ENCODE results near the gene VAV2.
A peak's percentile ranks its signal among the peaks of the same experiment; 100 is the strongest.
"Not testable (repeated sequence)": the region's sequence is repeated elsewhere in the genome, so short reads cannot be mapped to it uniquely, and the experiment has no call there.

Gene VAV2

DNA sequence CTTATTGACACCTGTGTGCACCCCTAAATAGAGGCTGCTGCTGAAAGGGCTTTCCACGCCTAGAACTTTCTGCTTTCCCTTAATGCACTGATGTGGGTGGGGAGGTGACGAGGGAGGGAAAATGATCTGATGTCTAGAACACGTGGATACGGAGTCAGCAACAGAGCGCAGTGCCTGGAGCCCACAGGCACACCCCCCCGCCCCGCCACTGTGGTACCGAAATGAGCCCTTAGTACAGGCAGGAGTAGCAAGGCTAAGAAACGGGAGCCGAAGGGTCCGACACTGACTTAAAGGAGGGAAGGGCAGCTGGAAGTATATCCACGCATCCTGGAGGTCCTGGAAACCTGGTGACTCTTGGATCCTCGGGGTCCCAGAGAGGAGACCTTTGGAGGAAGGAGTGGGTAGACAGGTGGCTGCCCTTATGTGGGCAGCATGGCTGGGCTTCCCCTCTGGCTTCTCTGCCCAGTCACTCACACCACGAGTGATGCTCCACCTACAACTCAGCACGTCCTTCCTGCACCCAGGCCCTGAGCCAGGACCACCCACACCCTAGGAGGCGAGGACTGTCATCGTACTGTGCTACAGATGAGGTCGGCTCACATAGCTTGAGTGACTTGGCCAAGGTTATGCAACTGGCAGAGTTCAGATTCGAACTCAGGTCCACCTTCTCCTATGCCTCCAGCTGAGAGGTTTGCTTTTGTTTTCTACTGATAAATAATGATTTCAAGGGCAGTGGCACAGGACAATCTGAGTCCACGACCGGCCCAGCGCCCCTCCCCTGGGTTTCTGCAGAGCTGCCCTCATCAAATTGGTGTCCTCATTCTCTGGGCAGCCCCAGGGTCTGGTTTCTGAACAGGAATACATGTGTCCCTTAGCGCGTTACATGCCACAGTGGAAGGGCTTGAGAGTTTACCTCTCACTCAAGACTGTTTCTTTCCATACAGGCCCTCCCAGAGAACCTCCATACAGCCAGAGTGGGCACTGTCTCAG, 4.7 kb upstream of the VAV2 start:
- DNase-seq (ENCODE audit: low read depth in 2 of 2), result no peak

DNA sequence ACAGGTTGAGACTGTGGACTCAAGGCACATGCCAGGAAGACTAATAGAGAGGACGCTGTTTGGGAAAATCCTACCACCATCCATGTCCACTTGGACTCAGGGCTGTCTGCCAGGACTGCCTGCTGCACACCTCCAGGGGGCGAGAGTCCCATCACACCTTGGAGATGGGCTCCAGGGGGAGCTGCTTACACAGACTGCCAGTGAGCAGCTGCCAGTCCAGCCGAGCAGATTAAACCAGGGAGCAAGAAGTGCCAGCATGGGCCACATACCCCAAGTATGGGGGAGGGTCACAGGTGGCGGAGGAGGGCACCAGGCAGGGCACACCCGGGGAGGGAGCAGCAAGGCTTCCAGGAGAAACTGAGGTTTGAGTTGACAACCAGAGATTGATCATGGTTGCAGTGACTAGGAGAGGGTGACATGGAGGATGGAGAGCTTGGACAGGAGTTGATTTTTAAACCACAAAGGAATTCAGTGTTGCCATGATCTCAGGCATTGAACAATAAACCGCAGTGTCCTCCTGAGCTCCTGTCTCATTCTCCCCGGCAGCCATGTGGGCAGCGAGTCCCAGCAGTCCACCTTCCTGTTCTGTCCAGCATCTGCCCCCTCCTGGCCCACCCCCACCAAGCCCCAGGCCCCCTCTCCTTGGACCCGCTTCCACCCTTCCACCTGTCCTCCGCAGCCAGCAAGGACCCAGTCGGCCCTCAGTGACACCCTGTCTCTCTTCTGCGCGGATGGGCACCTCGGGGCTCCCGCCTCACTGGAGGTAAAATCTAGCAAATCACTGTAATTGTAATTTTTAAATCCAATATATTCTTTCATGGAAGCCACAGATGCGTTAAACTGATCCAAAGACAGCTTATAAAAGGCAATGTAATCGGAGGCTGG, 3.1 kb upstream of the VAV2 start:
- no peak for DNase-seq (ENCODE audit: low read depth in 2 of 2)

DNA sequence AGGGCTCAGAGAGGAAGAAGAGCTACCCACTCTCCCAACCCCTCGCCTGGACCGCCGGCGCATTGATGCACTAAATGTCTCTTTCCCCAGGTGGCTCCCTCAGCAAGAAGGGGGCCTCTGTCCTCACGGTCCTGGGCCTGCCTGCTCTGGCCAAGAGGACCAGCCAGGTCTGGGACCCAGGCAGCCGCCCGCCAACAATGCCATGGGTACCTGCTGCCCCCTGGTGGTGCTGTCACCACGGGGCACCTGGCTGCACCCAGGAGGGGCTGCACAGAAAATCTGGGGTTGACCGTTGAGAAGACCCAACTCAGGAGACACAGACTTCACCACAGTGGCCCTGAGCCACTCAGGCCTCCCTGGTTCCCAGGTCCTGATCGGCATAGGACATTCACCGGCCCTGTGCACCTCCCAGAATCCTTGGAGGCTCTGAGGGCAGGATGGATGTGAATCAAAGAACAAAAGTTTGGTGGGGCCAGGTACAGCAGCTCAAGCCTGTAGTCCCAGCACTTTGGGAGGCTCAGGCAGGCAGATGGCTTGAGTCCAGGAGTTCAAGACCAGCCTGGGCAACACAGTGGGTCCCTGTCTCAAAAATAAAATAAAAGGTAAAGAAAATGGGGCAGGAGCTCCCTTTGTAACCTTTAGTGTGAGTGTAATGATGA, 2.4 kb upstream of the VAV2 start:
- DNase-seq (ENCODE audit: low read depth in 2 of 2), result peak; percentile 41 to 76

DNA sequence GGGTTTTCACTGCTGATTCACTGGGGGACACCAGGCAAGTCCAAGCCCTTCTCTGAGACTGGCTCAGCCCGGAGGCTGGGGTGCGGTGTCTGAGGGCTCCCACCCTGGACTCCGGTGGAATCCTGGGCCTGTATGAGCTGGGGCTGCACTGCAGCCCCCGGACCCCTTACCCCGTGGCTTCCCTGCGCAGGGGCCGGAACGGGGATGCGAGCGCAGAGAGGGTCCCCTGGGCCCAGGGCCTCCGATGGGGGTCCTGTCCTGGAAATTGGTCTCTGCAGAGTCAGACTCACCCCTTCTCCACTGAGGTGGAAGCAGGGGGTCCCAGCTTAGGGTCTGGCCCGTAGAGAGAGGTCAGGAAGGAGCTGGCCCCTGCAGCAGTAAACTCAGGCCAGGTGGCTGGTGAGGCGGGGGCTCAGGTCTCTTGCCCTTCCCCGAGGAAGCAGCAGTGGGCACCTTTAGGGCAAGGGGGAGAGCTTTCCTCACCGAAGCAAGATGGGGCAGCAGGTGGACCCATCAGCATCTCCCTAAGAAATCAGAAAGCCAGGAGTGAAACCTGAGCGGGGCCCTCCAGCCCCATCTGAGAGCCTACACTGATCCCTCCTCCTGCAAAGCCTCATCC, 1.6 kb upstream of the VAV2 start:
- DNase-seq (ENCODE audit: low read depth in 2 of 2), result no peak

DNA sequence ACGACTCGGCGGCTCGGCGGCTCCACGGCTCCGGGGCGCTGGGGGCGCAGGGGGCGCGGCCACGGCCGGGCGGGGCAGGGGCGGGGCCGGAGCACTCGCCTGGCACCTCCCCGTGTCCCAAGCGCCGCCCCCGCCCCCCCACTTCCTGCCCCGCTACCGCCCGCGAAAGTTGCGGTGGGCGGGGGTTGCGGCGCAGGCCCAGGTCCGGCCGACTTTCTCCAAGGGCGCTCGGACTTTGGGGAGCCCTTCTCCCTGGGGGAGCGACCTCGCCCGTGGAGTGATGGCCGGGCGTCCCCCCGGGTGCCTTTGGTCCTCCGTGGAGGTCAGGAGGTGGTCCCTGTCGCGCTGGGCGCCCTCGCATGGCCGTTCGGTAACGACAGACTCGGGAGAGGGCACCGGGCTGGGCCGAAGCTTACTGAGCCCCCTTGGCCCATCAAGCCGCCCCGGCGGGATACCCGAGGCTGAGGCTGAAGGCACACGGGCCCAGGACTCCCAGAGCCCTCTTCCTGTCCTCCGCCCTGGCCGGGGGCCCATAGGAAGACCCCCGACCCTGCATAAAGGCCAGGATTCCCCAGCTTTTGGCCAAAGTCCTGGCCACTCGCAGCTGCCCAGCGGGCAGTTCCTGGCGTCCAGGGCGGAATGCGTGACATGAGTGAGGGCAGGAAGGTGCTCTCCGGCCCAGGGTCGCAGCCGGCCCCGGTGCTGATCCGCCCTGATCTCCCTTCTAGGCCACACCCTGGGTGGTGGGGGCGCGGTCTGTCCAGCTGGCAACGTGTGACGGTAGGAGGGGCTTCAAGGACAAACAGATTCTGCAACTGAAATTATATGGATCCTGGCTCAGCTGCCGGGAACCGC, 883 bp upstream of the VAV2 start:
- peak; percentile 29 to 65 for DNase-seq (ENCODE audit: low read depth in 2 of 2)

DNA sequence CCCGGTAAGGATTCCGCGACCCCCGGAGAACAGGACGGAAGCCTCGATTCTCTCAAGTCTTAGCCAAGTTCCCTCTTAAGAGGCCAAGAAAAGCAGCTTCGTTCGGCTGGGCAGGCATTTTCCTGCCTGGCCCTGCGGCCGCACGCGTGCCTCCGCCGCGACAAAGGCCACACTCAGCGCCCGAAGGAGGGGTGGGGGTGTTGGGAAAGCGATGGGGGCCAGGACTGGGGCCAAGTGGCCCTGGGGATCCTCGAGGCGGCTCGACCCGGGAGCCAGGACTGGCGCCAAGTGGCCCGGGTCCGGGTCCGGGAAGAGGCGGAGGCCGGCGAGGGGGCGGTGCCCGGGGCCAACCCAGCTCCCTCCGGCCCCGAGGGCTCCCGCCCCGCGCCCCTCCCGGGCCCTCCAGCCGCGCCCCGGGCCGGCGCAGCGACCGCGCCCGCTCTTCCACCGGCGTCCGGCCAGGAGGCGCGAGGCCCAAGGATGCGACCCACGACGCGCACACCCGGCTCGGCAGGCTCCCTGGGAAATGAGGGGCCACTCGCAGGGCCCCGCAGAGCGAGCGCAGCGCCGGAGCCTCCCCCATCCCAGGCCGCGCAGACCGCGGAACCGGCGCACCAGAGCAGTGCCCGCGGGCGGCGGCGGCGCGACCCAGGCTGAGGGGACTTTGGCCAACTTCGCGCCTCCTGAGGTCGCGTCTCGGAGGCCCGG, 756 bp downstream of the VAV2 start:
- DNase-seq (ENCODE audit: low read depth in 2 of 2), result no peak

DNA sequence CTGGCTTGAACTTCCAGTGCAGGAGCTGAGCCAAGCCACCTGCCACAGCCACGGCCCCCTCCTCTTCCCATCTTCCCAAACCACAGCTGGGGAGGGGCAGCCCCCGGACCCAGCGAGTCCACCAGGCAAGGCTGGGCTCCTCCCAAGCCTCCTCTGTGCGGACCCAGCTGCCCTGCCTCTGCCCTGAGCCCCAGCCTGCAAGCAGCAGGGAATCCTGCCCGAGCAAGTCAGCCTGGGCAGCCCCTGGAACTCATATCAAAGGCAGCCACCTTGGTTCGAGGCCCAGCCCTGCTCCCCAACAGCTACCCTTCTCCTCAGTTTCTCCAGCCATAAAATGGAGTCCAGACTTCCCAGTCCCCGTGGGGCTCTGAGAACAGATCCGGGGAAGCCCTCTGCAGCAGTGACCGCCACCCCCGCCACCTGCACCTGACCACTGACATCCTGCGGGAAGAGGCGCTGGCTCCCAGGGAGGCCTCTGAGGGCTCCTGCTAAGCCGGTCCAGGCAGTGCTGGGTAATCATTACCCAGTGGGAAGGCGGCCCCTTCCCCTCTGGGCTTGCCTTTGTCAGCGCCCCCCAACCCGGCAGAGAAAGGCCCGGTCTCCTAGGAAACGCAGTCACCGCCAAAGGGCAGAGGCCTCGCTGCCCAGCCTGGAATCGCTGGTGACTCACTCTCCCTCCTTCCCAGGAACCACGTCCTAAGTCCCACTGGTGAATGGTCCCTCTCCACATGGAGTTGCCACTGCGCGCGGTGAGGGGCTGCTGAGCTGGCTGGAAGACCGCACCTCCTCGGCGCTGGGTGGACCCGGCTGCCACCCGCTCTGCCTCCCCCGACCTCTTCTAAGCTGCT, 1.5 kb downstream of the VAV2 start:
- DNase-seq (ENCODE audit: low read depth in 2 of 2), result no peak

DNA sequence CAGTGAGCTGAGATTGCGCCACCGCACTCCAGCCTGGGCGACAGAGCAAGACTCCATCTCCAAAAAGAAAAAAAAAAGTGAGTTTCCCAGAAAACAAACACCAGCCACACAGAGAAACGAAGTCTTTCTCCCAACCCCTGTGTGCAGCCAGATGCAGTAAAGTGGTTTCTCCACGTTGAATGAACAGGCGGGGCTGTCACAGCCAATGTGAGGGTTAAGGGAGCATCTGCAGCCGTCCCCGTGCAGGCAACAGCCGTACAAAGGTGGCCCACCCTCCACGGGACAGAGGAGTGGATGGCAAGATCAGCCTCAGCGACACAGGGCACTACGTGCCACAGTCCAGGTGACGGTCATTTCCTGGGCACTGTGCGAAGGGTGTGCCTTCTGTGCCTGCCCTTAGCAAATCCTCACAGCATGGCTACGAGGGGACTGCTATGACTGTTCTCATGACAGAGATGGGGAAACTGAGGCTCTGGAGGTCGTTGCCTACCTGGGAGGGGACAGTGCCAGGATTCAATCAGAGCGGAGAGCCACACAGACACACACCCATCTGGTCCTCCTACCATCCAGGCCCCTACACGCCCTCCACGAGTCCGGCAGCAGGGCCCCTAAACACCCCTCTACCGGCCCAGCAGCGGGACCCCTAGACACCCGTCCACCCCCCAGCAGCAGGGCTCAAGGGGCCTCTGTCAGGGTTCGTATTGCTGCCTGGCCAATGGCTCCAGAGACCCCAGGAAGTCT, 2.3 kb downstream of the VAV2 start:
- DNase-seq (ENCODE audit: low read depth in 2 of 2), result no peak

DNA sequence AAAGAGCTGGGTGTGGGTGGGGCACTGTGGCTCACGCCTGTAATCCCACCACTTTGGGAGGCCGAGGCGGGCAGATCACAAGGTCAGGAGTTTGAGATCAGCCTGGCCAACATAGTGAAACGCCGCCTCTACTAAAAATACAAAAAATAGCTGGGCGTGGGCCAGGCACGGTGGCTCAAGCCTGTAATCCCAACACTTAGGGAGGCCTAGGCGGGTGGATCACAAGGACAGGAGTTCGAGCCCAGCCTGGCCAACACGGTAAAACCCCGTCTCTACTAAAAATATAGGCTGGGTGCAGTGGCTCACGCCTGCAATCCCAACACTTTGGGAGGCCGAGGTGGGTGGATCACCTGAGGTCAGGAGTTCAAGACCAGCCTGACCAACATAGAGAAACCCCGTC, 3.4 kb downstream of the VAV2 start:
- DNase-seq (ENCODE audit: low read depth in 2 of 2), result not testable (repeated sequence)

DNA sequence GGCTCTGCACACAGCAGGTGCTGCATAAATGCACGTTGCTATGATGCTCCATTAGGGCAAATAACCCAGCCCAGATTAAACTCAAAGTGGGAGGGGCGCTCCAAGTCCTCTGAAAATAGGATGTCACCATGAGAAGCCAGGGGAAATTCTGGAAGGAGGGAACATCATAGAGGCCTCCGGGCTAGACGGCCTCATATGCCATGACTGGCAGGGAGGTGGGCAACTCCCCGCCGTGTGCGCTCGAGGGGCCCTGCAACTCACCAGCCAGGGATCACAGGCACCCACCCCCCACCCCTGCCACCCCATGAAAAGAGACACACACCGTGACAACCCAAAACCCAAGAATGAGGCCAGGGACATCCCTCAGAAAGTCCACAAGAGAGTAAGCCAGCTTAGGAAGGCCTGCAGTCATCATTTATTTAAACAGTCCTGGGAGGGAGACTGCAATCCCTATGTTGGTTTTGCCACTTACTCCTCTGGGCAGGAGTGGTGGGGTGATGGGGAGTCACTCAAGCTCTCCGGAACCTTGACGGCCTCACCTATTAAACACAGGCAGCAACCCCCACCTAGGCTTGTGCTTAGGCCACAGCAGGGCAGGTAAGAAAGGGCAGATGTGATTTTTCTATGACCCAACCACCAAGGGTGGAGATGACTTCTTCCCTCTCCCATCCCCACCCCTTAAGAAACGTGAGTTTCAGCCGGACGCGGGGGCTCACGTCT, 4.0 kb downstream of the VAV2 start:
- no peak for DNase-seq (ENCODE audit: low read depth in 2 of 2)

DNA sequence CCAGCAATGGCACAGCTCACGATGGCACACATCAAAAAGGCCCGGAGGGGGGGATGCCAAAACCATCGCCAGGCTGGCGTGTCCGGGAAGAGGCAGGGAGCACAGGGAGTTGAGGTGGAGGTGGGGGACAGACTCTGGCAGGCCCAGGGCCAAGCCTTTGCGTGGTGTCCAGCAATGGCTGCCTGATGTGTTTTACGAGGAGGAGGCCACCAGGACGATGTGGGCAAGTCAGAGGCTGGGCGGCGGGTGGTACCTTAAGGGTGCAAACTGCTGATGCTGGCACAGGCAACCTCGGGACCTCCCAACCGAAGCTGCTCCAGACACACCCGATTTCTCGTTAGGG, 4.7 kb downstream of the VAV2 start:
- no peak for DNase-seq (ENCODE audit: low read depth in 2 of 2)

DNA sequence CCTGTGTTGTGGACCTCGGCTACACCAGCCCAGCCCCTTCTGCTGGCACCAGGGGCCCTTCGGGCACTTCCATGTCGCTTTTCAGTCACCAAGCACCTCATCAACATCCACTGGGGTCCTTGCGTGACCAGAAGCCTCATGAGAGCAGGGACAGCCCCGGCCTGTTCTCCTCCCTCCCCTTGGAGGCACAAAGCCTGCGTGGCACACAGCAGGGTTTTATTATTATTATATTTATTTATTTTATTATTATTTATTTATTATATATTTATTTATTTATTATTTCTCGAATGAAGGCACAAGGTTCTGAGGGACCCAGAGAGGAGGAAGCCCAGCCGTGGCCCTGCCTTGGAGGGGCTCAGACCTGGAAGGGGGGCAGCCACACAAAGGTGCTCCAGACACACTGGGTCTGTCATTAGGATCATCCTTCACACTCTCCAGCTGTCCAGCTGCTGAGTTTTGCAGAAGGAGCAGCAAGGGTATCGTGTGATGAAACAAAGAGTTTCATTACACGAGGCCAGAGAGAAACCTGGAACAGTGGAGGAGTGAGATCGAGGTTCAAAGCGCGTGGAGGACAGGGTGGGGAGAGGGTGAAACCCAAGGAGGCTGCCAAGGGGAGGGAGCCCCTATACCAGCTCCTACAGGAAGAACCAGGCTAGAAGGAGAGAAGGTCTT, 5.2 kb downstream of the VAV2 start:
- no peak for DNase-seq (ENCODE audit: low read depth in 2 of 2)

DNA sequence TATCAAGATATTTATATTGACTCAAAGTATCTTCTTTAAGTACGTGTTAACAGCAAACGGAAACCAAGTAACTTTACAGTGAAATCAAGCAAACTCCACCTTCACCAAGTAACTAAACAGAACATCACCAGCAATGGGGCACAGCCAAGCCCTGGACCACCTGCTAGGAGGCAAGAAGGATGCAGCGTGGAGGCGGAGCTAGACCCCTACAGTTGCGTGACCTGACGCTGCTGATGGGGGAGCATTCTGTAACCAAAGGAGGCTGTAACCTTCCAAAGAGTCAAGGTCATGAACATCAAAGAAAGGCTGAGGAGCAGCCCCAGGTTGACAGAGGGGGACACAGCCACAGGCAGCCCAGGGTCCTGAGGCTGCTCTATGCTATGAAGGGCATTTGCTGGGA, 6.1 kb downstream of the VAV2 start:
- DNase-seq (ENCODE audit: low read depth in 2 of 2), result no peak

DNA sequence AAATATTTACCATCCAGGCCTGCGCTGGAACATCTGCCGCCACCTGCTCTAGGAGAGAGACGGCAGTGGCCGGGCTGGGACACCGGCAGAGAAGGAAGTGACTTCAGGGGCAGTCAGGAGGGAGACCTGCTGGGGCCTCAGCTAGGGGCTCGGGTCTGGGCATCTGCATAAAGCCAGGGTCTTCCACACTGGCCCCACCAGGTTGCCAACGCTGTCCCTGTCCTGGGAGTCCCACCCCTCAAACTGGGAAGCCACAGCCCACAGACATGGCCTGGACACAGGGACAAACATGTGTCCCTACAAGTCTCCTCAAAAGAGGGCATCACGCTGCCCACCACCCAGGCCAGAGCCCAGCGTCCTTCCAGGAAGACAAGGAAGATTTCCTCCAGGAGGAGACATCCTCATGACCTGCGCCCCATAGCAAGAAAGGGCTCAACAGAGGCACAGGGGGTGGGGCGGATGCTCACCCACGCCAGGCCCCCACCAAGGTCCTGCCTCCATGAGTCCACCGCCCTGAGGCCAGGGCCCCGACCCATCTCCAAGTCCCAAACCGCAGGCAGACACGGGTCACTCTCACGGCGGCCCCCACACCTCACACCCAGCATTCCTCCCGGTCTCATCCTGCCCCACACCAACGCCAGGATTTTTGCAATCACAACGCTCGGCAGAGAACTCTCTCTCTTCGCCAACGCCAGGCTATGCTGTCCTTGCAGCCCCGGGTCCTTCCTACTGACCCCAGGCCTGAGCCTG, 9.0 kb downstream of the VAV2 start:
- no peak for DNase-seq (ENCODE audit: low read depth in 2 of 2)

DNA sequence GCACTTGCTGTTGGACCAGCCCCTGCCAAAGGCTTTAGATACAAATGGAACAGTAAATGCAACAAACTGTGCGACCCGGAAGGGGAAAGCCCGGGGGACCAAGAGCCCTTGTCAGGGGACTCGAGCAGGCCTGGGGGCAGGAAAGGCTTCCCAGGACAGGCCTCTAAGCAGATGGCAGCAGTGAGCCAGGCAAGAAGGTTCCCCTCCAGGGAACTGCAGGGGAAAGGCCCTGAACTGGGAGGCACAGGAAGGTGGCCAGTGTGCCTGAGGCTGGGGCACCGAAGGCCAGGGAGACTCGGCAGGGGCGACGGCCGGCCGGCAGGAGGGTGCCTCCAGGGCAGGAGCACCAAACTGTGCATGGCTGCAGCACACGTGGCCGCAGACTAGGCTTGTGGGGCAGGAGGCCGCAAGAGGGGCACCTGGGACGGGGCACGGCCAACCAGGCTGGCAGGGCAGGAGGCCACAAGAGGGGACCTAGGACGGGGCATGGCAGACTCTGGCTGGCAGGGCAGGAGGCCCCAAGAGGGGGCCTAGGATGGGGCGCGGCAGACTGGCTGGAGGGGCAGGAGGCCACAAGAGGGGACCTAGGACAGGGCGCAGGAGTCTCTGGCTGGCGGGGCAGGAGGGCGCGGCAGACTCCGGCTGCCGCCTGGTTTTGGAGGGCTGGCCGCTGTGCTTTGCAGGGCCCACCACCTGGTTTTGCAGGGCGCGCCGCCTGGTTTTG, 10.0 kb downstream of the VAV2 start:
- no peak for DNase-seq (ENCODE audit: low read depth in 2 of 2)

DNA sequence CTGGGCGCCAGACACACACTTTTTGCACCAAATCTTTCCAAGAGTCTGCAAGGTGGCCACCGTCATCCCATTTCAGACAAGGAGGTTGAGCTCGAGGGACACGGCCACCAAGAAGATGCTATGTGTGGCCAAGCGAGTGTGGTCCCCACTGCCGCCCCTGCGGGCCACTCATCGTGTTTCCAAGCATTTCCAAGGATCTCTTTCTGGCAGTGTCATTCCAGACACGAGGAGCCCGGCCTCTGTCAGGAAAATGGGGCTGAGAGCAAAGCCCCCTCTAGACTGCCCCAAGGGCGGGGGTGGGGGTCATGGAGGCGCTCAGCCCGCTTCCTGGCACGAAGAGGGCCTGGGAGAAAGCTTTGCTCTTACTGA, 10.6 kb downstream of the VAV2 start:
- DNase-seq (ENCODE audit: low read depth in 2 of 2), result no peak

Measured in stimulated activated CD4-positive, alpha-beta T cell treated with anti-CD3 and anti-CD28 coated beads, Interleukin-1b, Interleukin-23, amount 100 ng/mL, for 1 hour (primary cell).